Stromal cell of bone marrow (primary cell): Measurements from ENCODE around the gene PTBP2.
"Not testable (repeated sequence)": the region's sequence is repeated elsewhere in the genome, so short reads cannot be mapped to it uniquely, and the experiment has no call there.

Source experiments
- DNase-seq: peaks from one replicate; pipeline ENCODE4 v3.0.0-alpha.2; 2012; ENCODE audit warnings: low read depth

PTBP2 gene

DNA sequence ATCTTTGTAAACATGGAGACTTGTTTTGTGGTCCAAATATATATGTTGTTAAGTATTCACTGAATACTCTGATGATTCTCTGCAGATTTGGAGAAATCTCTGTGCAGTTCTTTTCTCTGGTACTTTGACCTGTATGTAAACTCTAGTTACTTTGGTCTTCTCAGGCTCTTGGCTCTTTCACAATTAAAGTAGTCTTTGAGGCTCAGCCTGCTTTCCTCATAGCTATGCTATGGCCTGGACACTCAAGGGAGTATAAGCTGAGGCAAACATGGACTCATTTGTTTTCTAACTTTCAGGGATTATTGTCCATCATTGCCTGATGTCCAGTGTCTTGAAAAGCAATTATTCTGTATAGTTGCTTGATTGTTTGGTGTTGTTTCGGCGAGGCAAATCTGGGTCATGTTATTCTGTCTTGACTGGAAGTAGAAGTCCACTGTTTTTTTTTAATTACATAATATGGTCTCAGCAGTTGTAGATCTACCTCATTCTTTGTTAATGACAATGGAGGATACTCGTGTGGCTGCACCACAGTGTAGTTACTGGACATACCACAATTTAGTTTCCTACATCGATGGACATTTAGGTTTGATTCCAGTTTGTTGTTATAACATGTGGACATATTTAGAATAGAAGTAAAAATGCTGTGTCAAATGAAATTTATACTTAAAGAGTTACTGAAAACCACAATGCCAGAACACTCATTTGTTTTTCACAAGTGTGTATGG is 9.2 kb downstream of the PTBP2 start:
- DNase-seq, result no peak

DNA sequence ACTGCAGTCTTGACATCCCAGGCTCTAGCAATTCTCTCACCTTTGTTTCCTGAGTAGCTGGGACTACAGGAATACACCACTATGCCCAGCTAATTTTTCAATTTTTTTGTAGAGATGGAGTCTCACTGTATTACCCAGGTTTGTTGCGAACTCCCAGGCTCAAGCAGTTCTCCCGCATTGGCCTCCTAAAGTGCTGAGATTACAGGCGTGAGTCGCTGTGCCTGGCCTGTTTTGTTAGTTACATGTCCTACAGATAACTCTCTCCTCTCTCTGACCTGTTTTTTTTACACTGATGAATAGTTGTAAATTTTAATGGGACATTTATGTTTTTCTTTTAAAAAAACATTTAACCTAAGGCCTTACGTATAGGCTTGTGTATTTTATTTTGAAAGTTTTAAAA is 19.8 kb downstream of the PTBP2 start:
- DNase-seq, result no peak

DNA sequence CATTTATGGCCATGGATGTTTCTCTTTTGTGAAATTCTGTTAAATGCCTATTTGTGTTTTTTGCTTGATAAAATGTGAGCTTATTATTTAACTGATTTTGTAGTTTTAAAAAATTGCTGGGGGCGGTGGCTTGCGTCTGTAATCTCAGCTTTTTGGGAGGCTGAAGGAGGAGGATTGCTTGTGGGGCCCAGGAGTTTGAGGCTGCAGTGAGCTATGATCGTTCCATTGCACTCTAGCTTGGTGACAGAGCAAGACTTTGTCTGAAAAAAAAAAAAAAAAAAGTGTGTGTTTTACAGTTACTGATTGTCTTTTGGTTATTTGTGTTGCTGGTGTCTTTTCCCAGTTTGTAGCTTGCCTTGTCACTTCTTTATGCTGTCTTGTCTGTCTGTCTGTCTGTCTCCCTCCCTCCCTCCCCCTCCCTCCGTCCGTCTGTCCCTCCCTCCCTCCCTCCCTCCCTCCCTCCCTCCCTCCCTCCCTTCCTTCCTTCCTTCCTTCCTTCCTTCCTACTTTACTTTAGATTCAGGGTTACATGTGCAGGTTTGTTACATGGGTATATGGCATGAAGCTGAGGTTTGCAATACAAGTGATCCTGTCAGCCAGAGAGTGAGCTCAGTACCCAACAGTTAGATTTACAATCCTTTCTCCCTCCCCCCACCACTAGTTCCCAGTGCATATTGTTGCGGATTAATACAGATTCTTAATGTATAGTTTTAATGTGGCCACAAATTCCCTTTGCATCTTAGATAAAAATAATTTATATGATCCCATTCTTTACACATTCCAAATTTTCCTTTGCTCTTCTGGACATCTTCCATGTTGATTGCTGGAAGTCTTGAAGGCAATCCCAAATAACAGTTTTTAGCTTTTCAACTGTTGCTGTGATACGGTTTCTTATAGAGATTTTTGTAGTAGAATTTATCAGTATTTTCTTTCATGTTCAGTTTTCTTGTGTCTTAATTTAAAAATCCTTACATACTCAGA is 25.1 kb downstream of the PTBP2 start:
- no peak for DNase-seq

DNA sequence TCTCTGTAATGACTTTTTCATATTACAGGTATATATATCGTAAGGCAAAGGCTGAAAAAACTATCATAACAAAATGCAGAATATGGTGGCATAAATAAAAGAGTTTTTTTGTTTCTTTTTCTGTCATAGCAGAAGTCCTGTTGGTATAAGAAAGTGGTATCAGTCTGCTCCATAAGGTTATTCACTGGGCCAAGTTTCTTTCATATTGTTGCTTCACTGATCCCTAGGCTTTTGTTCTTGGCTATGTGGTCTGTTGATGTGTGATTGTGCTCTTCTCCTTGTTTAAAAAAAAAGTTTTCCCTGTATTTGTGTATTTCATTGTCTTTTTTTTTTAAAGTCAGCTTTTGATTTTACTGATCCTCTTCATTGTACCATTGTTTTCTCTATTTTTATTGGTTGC is 26.0 kb downstream of the PTBP2 start:
- no peak for DNase-seq

DNA sequence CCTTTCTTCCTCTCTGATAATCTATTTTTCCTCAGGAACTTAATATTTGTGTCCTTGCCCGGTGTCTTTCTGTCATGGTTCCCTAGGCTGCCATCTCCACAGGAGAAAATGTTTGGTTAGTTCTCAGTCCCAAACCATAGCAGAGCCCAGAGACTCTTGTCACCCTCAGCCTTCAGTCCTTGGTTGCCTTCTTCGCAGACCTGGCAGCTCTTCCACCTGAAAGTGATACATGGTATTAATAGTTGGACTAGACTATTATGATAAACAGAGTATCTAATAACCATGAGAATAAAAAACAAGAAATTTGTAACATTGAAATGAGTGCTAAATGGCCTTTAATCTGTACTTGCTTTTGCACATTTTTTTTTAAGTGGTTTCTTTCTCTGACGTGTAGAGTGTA is 26.5 kb downstream of the PTBP2 start:
- no peak for DNase-seq

DNA sequence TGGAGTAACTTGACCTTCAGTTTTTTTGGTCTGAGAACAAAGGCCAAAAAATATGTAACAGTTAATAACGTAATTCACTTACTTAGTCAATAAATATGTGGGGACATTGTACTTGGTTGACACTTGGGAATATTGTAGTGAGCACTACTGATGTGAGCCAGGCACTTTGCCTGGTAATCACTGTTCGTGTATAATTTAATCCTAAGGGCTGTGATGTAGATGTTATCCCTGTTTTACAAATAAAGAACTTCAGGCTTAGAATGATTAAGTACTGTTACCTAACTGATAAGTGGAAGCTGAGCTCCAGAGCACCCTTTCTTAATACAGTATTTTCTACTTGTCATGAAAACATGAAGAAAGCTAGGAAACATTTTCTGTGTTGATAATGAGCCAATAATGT is 28.0 kb downstream of the PTBP2 start:
- no peak for DNase-seq

DNA sequence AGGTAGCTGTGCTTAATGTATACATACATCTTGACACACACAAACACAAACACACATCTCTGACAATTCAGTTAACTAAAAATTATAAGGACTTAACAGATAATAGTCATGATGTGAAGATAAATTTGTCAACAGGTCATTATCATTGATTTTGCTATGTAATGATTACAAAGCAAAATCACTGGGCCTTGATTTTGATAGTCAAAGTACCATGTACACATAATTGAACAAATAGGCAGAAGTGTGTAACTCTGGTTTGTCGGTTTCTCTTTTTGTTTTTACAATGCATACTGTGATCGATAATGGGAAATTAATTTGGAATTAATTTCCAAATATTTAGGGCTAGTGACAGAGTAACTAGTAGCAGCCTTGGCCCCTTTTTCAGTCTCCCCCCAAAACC is 30.8 kb downstream of the PTBP2 start:
- no peak for DNase-seq

DNA sequence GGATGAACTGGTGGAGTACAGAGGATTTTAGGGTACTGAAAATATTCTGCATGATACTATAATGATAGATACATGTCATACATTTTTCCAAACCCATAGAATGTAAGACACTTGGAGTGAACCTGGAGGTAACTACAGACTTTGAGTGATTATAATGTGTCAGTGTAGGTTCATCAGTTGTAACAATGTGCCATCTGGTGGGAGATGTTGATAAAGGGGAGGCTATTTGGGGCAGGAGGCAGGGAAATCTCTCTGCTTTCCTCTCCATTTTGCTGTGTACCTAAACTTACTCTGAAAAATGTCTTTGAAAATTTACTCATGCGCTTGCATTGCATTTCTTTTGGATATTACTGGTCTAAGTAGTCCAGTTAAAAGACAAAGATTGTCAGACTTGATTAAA is 35.2 kb downstream of the PTBP2 start:
- peak; percentile 1 for DNase-seq

DNA sequence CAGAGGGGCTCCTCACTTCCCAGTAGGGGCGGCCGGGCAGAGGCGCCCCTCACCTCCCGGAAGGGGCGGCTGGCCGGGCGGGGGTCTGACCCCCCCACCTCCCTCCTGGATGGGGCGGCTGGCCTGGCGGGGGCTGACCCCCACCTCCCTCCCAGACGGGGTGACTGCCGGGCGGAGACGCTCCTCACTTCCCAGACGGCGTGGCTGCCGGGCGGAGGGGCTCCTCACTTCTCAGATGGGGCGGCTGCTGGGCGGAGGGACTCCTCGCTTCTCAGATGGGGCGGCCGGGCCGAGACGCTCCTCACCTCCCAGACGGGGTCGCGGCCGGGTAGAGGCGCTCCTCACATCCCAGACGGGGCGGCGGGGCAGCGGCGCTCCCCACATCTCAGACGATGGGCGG is 41.0 kb downstream of the PTBP2 start:
- not testable (repeated sequence) for DNase-seq

DNA sequence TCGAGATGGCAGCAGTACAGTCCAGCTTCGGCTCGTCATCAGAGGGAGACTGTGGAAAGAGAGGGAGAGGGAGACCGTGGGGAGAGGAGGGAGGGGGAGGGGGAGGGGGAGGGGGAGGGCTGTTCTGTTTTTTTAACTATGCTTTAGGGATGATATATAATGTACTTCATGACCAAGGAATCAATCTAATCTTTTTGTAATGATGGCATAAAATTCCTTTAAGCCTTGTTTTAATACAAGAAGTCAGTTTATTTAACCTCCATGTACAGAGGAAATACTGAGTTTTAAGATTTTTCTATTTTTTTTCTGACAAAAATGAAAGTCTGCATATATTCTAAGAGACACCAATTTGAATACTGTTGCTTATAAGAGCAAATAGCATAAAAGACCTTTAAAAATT is 41.9 kb downstream of the PTBP2 start:
- no peak for DNase-seq

DNA sequence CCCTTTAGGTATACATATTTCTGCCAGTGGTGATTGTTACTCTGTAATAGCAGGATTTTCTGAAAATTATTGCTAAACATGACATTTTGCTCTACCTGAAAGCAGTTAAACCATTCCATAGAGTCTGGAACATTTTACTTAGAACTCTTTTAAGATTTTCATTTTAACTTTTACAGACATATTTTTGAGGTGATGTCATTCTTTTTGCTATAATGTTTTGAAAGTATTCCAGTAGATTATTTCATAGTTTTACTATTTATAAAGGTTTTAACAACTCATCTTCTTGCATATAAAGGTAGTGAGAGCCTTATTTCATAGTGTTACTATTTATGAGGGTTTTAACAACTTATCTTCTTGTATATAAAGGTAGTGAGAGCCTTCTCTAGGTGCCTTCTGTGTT is 42.9 kb downstream of the PTBP2 start:
- peak; percentile 1 for DNase-seq

DNA sequence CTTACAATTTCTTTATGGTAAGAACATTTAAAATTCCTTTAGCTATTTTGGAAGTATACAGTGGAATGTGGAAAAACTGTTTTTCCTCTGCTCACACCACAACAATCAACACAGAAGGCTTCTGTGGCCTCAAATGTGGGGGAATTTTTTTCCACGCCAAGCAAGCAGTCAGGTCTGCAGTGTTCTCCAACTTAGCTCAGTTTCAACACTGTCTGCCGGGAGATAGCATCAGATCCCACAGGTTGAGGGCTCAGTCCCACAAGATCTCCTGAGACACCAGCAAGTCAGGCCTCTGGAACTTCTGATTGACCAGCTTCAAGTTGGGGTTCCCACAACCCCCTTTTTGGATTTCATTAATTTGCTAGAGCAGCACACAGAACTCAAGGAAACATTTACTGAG is 50.3 kb downstream of the PTBP2 start:
- no peak for DNase-seq

DNA sequence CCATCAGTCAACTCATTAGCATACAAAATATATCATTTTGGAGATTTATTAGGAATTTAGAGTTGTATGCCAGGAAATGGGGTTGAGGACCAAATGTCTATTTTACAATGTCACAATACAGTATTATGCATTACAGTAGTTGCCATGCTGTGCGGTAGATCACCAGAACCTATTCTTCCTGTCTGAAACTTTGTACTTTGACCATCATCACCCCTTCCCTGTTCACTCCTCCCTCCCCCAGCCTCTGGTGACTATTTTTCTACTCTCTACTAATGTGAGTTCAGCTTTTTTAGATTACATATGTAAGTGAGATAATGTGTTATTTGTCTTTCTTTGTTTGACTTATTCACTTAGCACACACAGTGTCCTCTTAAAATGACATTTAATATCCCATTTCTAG is 50.8 kb downstream of the PTBP2 start:
- no peak for DNase-seq

DNA sequence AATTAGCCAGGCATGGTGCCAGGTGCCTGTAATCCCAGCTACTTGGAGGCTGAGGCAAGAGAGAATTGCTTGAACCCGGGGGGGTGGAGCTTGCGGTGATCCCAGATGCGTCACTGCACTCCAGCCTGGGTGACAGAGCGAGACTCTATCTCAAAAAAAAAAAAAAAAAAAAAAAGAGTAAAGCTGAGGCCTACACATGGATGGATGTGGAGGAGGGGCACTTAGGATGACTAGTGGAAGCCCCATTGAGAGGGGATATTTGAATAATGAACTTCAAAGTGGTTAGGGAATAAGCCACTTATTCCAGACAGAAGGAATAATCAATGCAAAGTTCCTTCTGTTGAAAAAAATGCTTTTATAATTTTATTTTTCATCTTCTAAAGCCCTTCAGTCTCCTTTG is 51.4 kb downstream of the PTBP2 start:
- no peak for DNase-seq

DNA sequence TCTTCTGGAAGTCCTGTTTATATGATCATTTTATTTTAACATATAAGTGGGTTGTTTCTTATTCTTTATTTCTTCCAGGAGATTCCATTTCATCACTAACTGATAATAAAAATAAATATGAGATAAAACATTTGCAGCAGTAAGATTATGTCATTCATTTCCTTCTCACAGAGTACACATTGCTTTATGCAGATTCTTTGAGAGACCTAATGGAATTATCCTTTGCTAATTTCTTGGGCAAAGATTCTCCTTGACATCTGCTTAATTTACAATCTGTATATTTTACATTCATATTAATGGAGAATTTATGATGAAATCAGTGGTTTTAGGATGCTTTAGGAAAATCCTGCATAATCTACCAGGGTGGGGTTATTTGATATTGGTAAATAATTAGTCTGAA is 60.6 kb downstream of the PTBP2 start:
- no peak for DNase-seq

DNA sequence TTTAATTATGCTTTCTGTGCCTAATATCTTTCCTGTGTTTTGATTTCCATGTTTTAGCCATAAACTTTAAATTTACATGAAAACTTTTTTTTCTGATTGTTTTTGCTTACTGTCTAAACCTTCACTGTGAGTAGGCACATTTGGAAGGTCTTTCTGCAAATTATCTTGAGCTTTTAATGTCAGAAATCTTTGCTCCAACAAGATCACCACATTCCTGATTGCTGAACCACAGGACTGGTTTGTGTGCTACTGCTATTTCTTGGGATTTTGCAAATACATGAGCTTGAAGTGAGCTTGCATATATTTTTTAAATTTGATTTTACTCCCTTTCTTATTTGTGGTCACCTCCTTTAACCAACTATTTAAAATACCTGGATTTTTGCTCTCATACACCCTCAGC is 61.3 kb downstream of the PTBP2 start:
- DNase-seq, result peak; percentile 1

DNA sequence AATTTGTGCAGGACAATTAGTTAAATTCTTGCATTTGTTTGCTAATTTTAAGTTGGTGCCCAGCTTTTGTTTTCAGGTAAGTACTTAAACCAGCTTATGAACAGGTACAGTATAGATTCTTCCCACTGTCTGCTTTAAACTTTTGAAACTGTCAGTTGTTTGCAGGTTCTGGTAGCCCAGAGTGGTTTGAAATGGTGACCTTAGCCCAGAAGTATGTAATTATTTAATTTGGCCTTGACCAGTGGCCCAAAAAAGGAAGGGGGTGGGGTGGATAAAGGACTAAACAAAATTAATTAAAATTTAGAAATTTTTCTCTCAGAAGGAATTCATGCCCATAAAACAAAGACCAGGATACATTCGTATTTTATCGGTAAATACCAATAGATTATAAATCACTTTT is 69.0 kb downstream of the PTBP2 start:
- no peak for DNase-seq

DNA sequence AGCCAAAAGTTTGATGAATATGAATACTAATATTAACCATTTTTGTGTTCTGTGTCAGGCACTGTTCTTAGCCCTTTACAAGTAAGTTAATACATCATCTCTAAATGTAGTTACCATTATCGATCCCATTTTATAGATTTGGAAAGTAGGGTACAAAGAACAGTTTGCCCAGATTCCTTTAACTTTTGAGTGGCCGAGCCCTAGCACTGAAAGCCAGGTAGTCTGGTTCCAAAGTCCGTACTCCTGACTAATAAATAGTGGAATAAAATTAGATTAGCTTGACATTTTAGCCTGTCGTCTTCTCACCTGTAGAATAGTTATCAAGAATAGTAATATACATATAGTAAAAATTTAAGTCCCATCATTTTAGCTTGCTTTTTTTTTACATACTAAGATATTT is 70.6 kb downstream of the PTBP2 start:
- DNase-seq, result no peak

DNA sequence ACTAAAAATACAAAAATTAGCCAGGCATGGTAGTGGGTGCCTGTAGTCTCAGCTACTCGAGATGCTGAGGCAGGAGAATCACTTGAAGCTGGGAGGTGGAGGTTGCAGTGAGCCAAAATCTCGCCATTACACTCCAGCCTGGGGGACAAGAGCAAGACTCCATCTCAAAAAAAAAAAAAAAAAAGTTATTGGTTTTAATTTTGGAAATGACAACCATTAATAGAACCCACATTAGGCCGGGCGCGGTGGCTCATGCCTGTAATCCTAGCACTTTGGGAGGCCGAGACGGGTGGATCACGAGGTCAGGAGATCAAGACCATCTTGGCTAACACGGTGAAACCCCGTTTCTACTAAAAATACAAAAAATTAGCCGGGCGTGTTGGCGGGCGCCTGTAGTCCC is 80.1 kb downstream of the PTBP2 start:
- not testable (repeated sequence) for DNase-seq

DNA sequence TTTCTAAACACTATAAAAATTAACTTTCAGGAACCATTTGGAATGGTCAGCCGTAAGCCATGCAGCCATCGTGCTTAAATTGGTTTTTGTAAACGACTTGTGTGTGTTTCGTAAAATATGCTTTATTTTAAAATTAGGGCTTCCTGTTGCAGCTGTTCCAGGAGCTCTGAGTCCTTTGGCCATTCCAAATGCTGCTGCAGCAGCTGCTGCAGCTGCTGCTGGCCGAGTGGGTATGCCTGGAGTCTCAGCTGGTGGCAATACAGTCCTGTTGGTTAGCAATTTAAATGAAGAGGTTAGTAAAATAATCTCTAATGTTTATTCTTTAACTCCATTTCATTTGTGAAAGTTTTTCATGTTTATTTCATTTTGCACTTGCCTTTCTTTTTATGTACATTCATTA is 83.1 kb downstream of the PTBP2 start:
- no peak for DNase-seq

DNA sequence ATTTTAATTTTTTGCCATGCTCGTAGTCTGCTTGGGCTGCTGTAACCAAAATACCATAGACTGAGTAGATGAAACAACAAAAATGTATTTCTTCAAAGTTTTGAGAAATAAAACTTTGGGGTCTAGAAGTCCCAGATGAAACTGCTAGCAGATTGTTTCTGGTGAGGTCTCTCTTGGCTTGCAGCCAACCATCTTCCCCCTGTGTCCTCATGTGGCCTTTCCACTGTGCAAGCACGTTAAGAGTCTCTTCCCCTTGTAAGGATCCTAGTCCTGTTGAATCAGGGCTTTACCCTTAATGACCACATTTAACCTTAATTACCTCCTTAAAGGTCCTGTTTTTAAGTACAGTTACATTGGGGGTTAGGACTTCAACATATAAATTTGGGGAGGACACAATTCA is 86.6 kb downstream of the PTBP2 start:
- DNase-seq, result no peak

DNA sequence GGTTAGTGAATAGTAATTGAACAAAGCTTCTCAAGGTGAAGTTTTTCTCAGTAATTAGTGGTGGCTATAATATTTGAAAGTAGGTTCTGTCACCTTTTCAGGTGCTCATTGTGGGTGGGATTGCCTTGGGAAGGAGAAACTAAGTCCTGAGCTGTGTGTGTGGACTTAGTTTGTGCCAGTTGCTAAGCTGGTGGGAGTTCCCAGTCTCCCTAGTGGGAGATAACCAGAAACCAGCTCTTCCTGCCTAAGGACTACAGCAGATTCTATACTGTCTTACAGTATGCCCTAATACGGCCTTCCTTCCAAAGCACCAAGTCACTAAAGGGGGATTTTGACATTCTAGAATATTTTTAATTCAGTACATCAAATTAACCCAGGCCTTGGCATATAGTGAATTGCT is 94.3 kb downstream of the PTBP2 start:
- DNase-seq, result no peak

DNA sequence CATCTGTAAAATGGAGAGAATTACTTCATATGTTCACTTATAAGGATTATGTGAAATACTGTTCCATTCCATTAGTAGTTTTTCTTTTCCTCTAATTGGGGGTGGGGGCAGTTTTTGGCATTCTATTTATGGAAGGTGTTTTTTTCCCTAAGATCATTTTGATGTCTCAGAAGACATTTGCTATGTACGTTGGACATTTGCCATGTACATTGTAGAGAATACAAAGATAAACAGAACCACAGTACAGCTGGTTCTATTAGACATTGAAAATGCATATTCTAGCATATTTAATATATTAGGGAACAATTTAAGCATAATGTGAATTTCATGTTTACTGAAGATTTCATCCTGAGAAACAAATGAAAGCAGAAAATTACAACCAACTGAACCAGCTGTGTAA is 98.5 kb downstream of the PTBP2 start:
- DNase-seq, result no peak

DNA sequence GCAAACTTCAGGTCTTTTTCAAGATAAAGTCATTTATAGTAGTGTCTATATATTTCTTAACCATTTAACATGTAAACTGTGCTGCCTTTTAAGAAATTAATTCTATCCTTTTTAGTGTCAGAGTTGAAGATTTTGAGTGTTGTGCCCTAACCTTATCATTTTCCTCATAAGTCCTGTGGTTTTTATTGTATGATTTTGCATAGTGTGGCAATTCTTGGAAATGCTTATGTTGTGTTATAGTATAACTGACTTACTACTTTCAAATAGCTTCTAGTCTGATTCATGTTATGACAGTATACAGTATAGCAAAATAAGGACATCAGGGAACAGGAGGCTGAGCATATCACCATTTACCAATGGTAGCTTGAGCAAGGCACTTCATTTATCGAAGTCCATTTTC is 99.1 kb downstream of the PTBP2 start:
- no peak for DNase-seq
